Stimulated activated CD8-positive, alpha-beta memory T cell treated with anti-CD3 and anti-CD28 coated beads, Interleukin-7, amount 100 ng/mL, for 4 hours (primary cell): ENCODE data around the gene GNPTAB.
"Not testable (repeated sequence)": the region's sequence is repeated elsewhere in the genome, so short reads cannot be mapped to it uniquely, and the experiment has no call there.

Source experiments
- DNase-seq, 2 donors: peaks; one replicate each; pipeline ENCODE4 v3.0.0-alpha.2; 2020; ENCODE audit warnings: low read depth in 2 of 2

Gene GNPTAB

DNA sequence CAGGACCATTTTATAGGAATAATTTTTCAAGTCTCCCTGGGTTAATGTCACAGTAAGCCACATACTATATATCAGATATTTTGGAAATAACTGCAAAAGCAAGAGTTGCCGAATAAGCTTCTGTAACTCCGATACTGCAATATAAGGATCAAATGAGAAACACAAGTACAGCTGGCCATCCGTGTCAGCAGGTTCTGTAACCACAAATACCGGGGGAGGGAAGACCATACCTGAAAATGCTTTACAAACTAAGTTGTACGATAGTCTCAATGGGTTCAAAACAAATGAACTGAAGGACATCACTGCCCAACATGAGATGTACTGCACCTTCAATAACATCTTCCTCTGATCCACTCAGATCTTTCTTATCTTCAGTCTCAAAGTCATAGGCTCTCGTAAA, 93.3 kb downstream of the GNPTAB start:
- DNase-seq: no peak

DNA sequence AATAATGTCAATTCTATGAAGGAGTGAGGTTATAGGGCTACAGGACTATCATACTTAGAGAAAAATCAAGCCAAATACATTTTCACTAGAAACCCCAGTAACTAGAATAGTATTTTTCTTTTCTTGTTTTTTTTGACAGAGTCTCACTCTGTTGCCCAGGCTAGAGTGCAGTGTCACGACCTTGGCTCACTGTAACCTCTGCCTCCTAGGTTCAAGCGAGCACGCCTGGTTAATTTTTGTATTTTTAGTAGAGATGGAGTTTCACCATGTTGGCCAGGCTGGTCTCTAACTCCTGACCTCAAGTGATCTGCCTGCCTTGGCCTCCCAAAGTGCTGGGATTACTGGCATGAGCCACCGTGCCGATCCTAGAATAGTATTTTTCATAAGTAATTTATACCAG, 96.3 kb downstream of the GNPTAB start:
- not testable (repeated sequence) for DNase-seq

DNA sequence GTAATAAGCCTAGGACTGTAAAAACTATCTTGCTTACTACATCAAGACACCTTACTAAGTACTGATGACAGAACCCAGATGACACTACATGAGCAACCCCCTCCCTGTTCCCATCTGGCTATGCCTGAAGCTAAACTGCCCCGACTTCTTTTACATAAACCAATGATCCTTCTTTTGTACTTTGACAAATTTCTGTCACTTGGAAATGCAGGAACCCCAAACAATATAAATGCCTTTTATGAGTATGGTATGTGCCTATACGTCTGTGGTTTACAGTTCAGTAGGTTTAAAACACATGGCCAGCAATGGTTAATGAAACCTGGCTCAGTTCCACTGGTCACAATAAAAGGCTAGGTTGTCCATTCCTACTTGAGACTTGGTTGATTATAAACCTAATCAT, 97.6 kb downstream of the GNPTAB start:
- DNase-seq: no peak

DNA sequence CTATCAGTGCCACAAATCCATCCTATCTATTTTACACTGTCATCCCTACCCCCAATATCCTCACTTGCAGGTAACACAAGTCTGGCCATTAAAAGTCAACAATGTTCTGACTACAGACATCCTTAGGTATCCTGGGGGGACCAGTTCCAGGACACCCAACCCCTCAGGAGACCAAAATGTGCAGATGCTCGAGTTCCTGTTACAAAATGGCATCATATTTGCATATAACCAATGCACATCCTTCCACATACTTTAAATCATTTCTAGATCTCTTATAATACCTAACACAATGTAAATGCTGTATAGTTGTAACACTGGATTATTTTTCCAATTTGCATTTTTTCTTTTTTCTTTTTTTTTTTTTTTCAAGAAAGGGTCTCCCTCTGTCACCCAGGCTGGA, 98.4 kb downstream of the GNPTAB start:
- DNase-seq: no peak

DNA sequence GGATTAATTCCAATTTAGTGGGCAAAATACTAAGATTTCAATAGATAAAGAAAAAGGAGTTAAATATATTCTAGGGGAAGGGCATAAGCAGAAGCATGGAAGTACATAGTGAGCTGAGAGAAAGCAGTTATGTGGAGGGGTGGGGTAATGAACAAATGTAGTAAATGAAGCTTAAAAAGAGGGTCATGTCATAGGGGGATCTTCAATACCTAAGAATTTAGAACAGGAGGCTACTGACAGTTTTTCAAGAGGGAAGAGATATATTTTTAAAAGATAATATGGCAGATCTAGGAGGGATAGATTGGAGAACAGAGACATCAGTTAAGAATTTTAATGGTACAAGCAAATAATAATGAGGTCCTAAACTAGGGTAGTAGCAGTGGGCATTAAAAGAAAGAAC, 100.9 kb downstream of the GNPTAB start:
- no peak for DNase-seq

DNA sequence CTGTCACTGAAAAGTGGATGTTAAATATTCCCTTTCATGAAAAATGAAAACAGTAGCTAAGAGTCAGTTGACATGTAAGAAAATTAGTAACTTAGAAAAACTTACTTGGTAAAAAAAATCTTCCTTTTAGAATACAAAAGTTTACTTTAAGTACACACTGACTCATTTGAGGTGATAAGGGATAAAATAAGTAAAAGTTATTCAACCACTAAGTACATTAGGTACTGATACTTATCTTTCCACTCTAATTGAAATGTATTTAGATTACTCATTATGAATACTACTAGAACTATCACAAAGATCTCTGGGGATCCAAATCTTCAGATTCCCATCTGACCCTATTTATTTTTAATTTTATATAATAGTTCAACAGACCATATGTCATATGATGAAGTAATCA, 103.7 kb downstream of the GNPTAB start:
- DNase-seq: no peak

DNA sequence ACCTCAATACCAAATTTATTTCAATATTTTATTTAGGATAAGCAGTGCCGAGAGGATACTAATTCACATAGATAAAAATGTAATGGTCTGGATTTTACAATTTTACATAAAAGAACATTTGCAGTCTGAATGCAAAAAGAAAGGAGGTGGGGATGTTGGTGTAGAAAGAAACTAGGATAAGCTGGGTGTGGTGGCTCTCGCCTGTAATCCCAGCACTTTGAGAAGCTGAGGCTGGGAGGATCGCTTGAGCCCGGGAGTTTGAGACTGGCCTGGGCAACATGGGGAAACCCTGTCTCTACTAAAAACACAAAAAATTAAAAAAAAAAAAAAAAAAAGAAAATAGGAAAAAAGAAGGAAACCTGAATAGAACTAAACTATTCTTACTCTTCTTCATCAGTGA, 108.4 kb downstream of the GNPTAB start:
- no peak for DNase-seq

DNA sequence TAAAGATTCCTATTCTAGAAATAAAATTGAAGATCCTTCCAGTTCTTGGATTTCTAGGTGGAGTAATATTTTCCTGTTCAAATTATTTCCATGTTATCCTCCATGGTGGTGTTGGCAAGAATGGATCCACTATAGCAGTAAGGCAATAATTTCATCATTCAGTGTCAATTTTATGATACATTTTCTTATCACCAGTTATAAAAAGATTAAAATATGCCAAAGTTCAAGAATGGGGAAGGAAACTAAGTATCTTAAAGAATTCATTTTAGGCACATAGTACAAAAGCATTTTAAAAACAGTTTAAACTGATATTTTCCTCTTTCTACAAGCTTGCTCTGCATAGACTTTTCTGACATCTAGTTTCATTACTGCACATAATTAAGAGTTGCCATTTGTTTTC, 110.6 kb downstream of the GNPTAB start:
- DNase-seq: no peak

DNA sequence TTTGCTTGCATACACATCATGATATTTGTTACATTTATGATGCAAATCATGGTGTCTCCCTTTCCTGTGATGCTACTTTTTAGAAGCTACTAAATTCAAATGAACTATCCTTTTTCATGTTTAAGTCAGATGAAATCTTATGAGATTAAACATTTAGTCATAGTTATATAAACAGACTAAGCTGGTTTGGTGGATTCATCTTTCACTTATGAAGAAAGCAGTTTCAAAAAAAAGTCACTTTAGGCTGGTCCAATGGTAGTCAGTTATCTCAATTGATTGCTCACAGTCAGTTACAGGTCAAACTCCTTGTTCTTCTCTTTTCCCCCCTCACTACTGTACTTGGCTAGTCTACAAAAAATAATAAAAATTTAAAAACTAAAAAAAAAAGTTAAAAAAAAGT, 111.2 kb downstream of the GNPTAB start:
- no peak for DNase-seq

DNA sequence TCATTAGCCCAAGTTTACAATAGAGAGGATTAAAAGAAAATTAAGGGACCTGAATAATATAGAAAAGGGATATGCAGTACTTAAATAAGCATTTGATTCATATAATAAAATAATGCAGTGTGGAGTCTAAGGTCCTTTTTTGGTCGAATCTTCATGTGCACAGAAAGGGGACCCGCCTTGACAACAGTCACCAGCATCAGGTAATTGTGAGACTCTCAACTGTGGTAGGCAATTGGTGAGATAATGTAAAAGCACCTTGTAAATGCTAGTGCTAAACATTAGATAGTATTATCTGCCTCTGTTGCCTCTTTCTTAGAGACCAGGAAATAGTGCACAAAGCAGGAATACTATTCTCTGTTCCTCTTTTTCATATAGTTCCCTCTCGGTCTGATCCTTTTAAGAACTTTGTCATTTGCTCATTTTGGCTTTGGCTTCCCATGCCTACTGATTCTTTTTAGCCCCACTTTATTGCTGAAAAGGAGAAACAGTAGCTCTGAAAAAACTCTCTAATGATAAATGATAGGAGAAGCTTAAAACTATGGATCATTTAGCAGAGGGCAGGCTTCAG, 115.8 kb downstream of the GNPTAB start:
- DNase-seq: no peak

DNA sequence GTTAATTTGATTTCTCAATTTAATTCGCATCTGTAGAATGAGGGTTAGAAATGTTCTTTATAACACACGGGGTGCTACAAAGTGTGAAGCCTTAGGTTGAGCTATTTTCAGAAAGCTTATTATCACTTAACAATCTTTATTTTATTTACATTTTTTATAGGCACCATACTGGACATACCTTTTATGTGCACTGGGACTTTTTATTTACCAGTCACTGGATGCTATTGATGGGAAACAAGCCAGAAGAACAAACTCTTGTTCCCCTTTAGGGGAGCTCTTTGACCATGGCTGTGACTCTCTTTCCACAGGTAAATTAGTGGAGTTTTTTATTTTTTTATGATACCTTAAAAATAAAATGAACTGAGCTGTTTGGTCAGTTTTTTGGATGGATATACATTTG, 116.8 kb downstream of the GNPTAB start:
- DNase-seq: no peak

DNA sequence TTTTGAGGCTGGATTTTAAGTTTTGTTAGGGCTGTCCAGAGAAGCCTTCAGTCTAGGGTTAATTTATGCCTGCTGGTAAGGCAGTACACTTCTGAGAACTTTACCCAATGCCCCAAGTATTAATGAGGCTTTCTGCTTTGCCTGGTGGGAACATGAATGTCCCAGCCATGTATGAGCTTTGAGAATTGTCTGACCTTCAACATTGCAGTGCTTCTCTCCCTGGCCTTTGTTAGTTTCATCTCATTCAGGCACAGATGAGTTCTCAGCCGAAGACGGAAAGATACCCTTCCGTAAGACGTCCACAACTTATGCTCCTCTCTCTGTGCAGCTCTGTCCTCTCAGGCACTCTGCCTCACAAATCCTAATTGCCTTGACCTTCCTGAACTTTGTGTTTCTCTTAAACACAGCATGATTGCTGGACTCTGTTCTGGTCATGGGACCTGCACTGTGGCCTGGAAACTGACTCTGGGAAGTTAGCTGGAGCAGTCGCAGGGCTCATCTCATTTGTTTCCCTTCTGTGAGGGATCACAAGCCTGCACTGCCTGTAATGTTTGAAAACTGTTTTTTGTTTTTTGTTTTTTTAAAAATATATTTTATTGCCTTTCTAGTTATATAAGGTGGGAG, 117.6 kb downstream of the GNPTAB start:
- DNase-seq: no peak

DNA sequence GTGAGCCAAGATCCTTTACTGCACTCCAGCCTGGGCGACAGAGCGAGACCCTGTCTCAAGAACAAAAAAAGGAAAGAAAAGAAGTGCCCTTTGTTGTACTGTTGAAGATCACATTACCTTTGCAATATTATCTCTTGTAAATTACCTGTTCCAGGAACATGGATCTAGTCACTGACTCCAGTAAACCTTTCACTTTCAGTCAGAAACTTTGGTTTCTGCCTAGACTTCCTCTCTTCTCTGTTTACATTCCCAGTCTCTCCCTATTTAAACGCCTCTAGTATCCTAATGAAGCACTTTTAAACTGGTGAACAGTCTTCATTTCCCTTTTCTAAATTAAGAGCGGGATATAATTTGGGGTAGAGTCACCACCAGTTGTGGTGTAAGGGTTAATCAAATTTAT, 120.5 kb downstream of the GNPTAB start:
- DNase-seq: no peak

DNA sequence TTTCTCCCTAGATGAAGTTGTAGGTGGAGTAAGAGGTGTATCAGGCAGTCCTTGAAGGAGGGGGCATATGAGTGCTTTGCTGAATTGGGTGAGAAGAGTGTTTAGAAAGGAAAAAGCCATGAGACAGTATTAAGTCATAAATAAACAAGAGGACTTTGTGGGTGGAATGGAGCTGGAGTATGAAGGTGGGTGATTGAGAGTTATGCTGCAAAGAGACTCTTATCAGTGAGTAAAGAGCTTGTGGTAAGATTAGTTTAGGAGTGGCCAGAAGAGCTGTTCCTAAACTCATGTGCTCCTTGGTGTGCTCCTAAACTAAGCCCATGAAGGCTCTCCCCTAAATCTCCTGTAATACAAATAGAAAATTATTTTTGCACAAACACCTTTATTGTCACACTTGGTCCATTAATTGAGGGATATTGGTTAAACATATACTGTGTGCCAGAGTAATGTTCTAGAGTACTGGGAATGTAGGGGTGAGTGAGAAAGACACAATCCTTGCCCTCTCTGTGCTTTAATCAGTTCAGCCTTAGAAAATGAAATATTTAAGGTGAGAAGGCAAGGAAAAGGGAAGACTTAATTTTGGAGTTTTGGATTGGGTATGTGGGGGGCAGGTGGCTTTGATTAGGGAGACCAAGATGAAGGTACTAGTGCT, 123.5 kb downstream of the GNPTAB start:
- DNase-seq: no peak

DNA sequence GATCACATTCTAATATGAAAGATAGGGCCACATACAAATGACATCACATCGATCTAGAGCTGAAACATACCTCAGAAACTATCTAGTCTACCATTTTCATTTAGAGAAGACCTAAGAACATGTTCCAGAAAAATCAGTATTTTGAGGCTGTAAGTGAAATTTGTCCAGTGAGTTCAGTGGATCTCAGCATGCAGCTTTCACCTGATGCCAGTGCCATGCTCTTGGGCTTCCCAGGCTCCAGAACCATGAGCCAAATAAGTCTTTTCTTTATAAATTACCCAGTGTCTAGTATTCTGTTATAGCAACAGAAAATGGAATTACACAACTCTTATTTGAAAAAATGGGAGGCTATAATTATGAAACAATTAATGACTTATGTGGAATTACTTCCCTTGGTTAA, 124.4 kb downstream of the GNPTAB start:
- DNase-seq: no peak

DNA sequence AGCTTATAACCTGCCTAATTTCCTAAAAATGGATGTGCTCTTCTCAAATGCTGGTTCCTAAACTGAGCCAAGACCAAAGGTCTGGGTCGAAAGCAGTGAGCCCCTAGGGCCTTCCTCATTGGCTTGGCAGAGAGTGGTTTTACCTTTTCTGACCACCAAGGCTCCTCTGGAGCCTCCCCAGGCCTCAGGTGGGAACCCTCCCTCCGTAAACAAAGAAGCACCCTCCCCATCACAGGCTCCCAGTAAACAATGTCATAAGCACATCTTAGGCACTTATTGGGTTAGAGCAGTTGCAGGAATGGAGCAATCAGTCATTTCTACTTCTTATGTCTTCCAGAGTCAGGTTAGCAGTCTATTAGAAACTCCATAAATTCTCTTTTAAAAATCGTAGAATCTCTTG, 127.3 kb downstream of the GNPTAB start:
- DNase-seq: no peak

DNA sequence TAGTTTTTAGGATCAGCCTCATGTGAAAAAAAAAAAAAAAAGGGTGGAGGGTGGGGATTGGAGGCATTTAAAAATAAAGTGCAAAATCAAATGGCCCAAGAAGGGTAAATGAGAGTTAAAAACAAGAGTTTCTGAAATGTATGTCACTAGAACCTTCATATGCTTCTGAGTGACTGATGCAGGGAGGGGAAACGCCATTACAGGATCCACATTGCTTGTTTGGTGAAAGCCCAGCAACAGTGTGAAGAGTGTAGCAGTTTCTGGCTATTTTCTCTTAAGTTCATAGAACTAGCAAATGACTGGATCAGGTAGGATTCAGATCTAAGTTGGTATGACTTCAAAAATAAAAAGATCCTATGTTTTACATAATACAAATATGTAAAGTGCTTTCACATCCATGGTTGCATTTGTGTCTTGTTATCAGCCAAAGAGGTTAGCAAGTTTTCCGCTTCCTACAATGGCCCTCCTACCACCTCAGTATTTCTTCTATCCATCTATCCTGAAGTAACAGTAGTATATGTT, 130.4 kb downstream of the GNPTAB start:
- DNase-seq: no peak

DNA sequence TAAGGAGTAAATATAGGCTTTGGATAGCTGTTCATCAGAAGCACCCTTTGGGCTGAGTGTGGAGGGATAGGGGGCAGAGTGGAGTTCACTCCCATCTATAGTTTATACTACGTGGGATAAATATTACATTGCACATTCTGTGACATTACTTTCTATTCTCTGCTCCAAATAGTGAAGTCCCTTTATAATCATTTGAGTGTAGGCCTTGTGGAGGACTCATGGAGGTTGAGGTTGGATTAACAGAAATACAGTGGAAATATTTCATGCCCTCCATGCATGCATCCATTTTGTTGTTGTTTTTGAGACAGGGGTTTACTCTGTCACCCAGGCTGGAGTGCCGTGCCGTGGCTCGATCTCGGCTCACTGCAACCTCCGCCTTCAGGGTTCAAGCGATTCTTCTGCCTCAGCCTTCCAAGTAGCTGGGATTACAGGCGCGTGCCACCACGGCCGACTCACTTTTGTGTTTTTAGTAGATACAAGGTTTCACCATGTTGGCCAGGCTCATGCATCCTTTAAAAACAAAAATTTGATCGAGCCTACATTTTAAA, 131.9 kb downstream of the GNPTAB start:
- no peak for DNase-seq

DNA sequence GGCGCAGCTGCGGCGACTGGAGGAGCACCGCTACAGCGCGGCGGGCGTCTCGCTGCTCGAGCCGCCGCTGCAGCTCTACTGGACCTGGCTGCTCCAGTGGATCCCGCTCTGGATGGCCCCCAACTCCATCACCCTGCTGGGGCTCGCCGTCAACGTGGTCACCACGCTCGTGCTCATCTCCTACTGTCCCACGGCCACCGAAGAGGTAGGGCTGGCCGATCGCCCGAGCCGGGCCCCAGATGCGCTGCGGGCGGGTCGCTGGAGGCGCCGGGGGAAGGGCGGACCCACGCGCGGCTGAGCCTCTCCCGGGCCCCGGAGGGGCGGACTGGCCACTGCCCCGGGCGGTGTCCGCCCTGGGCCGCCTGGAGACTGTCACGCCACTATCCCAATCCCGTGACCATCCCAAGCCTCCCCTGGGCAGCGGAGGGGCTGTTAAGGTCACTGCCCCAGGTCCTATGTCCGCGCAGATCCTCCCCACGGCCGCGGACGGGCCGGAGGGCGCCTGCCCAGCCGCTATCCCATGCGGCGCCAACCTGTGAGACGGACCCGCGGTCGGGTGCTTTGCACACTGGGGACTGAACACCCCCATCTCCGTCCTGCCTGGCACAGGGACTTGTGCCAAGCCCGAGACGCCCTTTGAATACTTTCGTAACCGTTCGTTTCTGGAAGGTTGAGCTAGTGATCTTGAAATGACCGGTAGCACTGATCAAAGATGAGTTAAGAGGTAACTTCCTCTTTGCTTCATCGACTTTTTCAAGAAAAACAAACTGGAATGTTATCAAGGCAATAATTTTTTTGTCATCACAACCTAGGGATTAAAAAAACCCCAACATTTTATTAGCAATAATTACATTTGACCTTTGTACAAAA, 132.6 kb downstream of the GNPTAB start:
- DNase-seq: no peak

DNA sequence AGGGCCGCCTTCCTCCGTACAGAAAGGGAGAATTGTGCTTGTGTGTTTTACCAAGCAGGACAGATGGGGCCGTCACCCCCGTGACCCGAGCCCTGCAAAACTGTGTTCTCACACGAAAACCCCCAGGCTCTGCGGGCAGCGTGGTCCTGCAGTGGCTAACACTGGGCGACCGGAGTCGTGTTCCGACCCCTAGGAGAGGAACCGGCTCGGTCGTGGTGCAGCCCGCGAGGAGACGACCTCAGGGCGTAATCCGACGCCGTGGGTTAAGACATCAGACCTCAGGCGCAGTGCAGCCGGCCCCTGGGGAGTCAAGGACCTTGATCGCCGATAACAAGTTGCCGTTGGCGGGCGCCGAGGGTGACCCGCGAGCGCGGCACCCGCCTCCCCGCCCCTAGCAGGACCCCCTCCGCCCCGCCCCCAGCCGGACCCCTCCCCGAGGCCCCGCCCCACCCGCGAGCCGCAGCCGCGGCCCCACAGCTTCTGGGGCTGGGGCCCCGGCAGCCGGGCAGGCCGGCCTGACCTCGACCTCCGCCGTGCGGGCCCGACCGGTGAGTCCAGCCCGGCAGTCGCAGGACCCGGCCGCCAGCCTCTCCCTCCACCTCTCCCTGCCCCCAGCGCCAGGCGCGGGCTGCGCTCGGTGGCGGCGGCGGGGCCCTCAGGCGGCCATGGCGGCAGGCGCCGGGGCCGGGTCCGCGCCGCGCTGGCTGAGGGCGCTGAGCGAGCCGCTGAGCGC, 133.4 kb downstream of the GNPTAB start, which contains the start of gene CHPT1:
Gene CHPT1, plus strand, starts transcription at position 444 of the 733 bp plus-strand sequence. Its CDS starts 222 bp downstream, at position 666.
- peak in 1 of 2 donors; percentile 55 for DNase-seq
